K562 (cell line): ENCODE results near the gene PDE6H. TPM values are rescaled to one million over a fixed set of nuclear protein-coding genes. Genes with fewer than 3 reads are reported as not detected.

Experiments
- ATAC-seq: fragments of 200-7000 bp; cut with Tn5 transposase; 3 replicates; pipeline ENCODE4 v1.9.1; 2020; ENCODE audit warnings: moderate library complexity
- BruUV-seq: library from RNA; stranded (reverse); fragments of 400-500 nt; replicated peaks from 2 replicates; lab custom pipeline; 2021; lab: Mats Ljungman, UMichigan
- CTCF ChIA-PET: fragments of 300-600 bp; formaldehyde crosslinking; extraction: SDS; loops from one replicate; lab custom pipeline; 2021; ENCODE audit warnings: low intra/inter-chr PET ratio; lab: Yijun Ruan, JAX
- POLR2A ChIA-PET: fragments of 300-600, 350-650 bp; sonication (Branson Sonifier 250); formaldehyde crosslinking; extraction: SDS; loops from one replicate; lab custom pipeline; 2021; ENCODE audit warnings: antibody characterized with exemption, inconsistent platforms; lab: Yijun Ruan, JAX
- DNase-seq, 4 experiments: peaks; one replicate each; pipeline versions ENCODE4 v3.0.0 to v3.0.0-alpha.2; 2011 to 2018; ENCODE audit warnings: low spot score in 3 of 4, mixed read lengths in 3 of 4; ENCODE audit errors: extremely low read depth in 1 of 4
- FAIRE-seq: peaks from 2 replicates; lab custom pipeline; 2011; peaks lifted over from hg19 to GRCh38; lab: Jason Lieb, UNC
- H2AFZ ChIP-seq: 2 replicates; pipeline ENCODE4 v1.6.0; 2011; ENCODE audit warnings: low read depth, low read length, control low read depth, inconsistent platforms
- H3K27ac ChIP-seq: fragments of 200-600 bp; 3 replicates; pipeline ENCODE4 v1.8.0; 2011; ENCODE audit warnings: low read depth, mild to moderate bottlenecking, control low read depth, inconsistent platforms, low read length, moderate library complexity, mixed read lengths; ENCODE audit errors: extremely low read depth
- H3K27me3 ChIP-seq, 2 experiments: fragments of 300-600 bp in 1 of 2; 2 replicates in 1 of 2; 3 replicates in 1 of 2; pipeline versions ENCODE4 v1.6.0 to v1.8.0; 2011; ENCODE audit warnings: inconsistent platforms in 2 of 2, low read length in 2 of 2, mild to moderate bottlenecking in 1 of 2, mixed read lengths in 1 of 2, moderate library complexity in 1 of 2; ENCODE audit not compliant: control insufficient read depth in 2 of 2, insufficient read depth in 2 of 2
- H3K36me3 ChIP-seq: fragments of 300-600 bp; 3 replicates; pipeline ENCODE4 v1.8.0; 2011; ENCODE audit warnings: mild to moderate bottlenecking, low read length, inconsistent platforms; ENCODE audit not compliant: control insufficient read depth, insufficient read depth
- H3K4me1 ChIP-seq, 2 experiments: fragments of 200-600 bp in 1 of 2; replicated peaks in 1 of 2; 2 replicates in 1 of 2; 3 replicates in 1 of 2; pipeline versions ENCODE4 v1.5.1 to v1.8.0; 2011; ENCODE audit warnings: inconsistent platforms in 2 of 2, low read length in 2 of 2, mild to moderate bottlenecking in 1 of 2, mixed read lengths in 1 of 2, moderate library complexity in 1 of 2; ENCODE audit not compliant: control insufficient read depth in 2 of 2, insufficient read depth in 2 of 2
- H3K4me2 ChIP-seq: 2 replicates; pipeline ENCODE4 v1.6.1; 2011; ENCODE audit warnings: low read length, control low read depth, inconsistent platforms, mixed read lengths; ENCODE audit not compliant: insufficient read depth
- H3K4me3 ChIP-seq: fragments of 200-600 bp; sonication (generic), shearing (Covaris generic); 2 replicates; pipeline ENCODE4 v1.5.1; 2016; ENCODE audit warnings: control low read depth, inconsistent platforms
- H3K79me2 ChIP-seq: fragments of 200-600 bp; 3 replicates; pipeline ENCODE4 v1.8.0; 2011; ENCODE audit warnings: low read length, inconsistent platforms; ENCODE audit not compliant: control insufficient read depth, insufficient read depth
- H3K9ac ChIP-seq, 2 experiments: 2 replicates each; pipeline versions ENCODE4 v1.6.0 to v1.6.1; 2011; ENCODE audit warnings: low read depth in 2 of 2, low read length in 2 of 2, control low read depth in 1 of 2, inconsistent platforms in 1 of 2, mild to moderate bottlenecking in 1 of 2, mixed read lengths in 1 of 2; ENCODE audit not compliant: insufficient read depth in 1 of 2
- H3K9me1 ChIP-seq: one replicate; pipeline ENCODE4 v1.6.0; 2011; ENCODE audit warnings: inconsistent platforms, mild to moderate bottlenecking, low read length, moderate library complexity; ENCODE audit not compliant: control insufficient read depth, insufficient read depth
- H3K9me3 ChIP-seq: replicated peaks from 2 replicates; pipeline ENCODE4 v1.5.1; 2011; ENCODE audit warnings: low read depth, low read length, inconsistent platforms; ENCODE audit not compliant: control insufficient read depth, insufficient read depth
- H4K20me1 ChIP-seq: replicated peaks from 2 replicates; pipeline ENCODE4 v1.6.1; 2011; ENCODE audit warnings: low read length, inconsistent platforms, mixed read lengths; ENCODE audit not compliant: control insufficient read depth, insufficient read depth
- ARID3A ChIP-seq: IDR thresholded peaks from 2 replicates; pipeline ENCODE4 v1.6.1; 2012; ENCODE audit warnings: low read depth, low read length, improper control_type of control experiment, borderline replicate concordance
- DEAF1 ChIP-seq: fragments of 450-650 bp; formaldehyde crosslinking; IDR thresholded peaks from 2 replicates; pipeline ENCODE4 v1.4.0; 2020; ENCODE audit warnings: mild to moderate bottlenecking, moderate library complexity
- ETV1 ChIP-seq: fragments of 450-650 bp; conservative IDR thresholded peaks from 2 replicates; pipeline ENCODE4 v1.6.1; 2016; ENCODE audit warnings: missing genetic modification characterization, control low read depth, low read depth, missing compliant biosample characterization
- ID3 ChIP-seq, 2 experiments: fragments of 250-450 bp in 1 of 2; fragments of 450-650 bp in 1 of 2; sonication (Bioruptor Pico) in 1 of 2; IDR thresholded peaks; 2 replicates each; pipeline versions ENCODE4 v1.6.1 to v1.8.0; 2016 to 2021; ENCODE audit warnings: mild to moderate bottlenecking in 2 of 2, moderate library complexity in 2 of 2, missing compliant biosample characterization in 1 of 2, missing genetic modification characterization in 1 of 2
- LEF1 ChIP-seq: fragments of 450-650 bp; IDR thresholded peaks from 2 replicates; pipeline ENCODE4 v1.6.1; 2016; ENCODE audit warnings: mild to moderate bottlenecking
- MCM3 ChIP-seq: fragments of 450-650 bp; IDR thresholded peaks from 2 replicates; pipeline ENCODE4 v1.6.1; 2016
- MXI1 ChIP-seq: IDR thresholded peaks from 2 replicates; pipeline ENCODE4 v1.6.1; 2011; ENCODE audit warnings: low read depth, mild to moderate bottlenecking, improper control_type of control experiment, low read length
- PHB ChIP-seq: fragments of 250-450 bp; sonication (Bioruptor Pico); IDR thresholded peaks from 2 replicates; pipeline ENCODE4 v1.5.0; 2021
- RAD21 ChIP-seq, 2 experiments: fragments of 250-450 bp in 1 of 2; fragments of 450-650 bp in 1 of 2; sonication (Bioruptor Pico) in 1 of 2; formaldehyde crosslinking in 1 of 2; IDR thresholded peaks in 1 of 2; conservative IDR thresholded peaks in 1 of 2; 2 replicates each; pipeline versions ENCODE4 v1.4.0 to v1.8.0; 2020 to 2022; ENCODE audit warnings: mild to moderate bottlenecking in 2 of 2, moderate library complexity in 1 of 2
- SMC3 ChIP-seq: conservative IDR thresholded peaks from 2 replicates; pipeline ENCODE4 v1.6.1; 2011; ENCODE audit warnings: low read depth, low read length, improper control_type of control experiment; ENCODE audit not compliant: insufficient read depth
- TRIM25 ChIP-seq: fragments of 450-650 bp; IDR thresholded peaks from 2 replicates; pipeline ENCODE4 v1.7.0; 2016; ENCODE audit warnings: borderline replicate concordance
- XRCC3 ChIP-seq: fragments of 450-650 bp; IDR thresholded peaks from 2 replicates; pipeline ENCODE4 v1.6.1; 2017; ENCODE audit warnings: mild to moderate bottlenecking, moderate library complexity
- ZNF175 ChIP-seq: fragments of 200-800 bp; sonication (Bioruptor generic); IDR thresholded peaks from 2 replicates; pipeline ENCODE4 v1.6.1; 2016; ENCODE audit warnings: low read depth, mild to moderate bottlenecking, missing genetic modification characterization, missing compliant biosample characterization
- ZNF384 ChIP-seq: IDR thresholded peaks from 2 replicates; pipeline ENCODE4 v1.6.1; 2012; ENCODE audit warnings: low read depth, low read length, improper control_type of control experiment
- ZNF586 ChIP-seq: fragments of 450-650 bp; formaldehyde crosslinking; conservative IDR thresholded peaks from 2 replicates; pipeline ENCODE4 v1.4.0; 2020; ENCODE audit warnings: mild to moderate bottlenecking, moderate library complexity
- WGBS: fragments of 100-300 bp; shearing (Covaris generic); methylation state at CpG from one replicate; pipeline ENCODE4 v1.1.6; 2016; ENCODE audit warnings: low coverage, mixed read lengths; ENCODE audit not compliant: insufficient coverage; ENCODE audit errors: missing lambda C conversion rate; 5-methylcytosine and 5-hydroxymethylcytosine counted together
- in situ Hi-C: fragments of 300-500 bp; cut with MboI; formaldehyde crosslinking; loops from 4 replicates; pipeline ENCODE4 v1.15.0; 2018; ENCODE audit warnings: inconsistent platforms, mixed read lengths
- intact Hi-C: fragments of 100-400 bp; cut with micrococcal nuclease; formaldehyde crosslinking; loops from 2 replicates; pipeline ENCODE4 v1.14.2; 2022
- polyA plus RNA-seq, 8 experiments: library from polyadenylated mRNA; depleted of rRNA in 4 of 8; stranded (reverse) in 5 of 8; unstranded in 3 of 8; fragments of >200 nt; fragmentation: Nextera tagmentation in 2 of 8; fragmentation: Illumina TruSeq in 1 of 8; extraction: Ambion mirVana in 2 of 8; extraction: Trizol in 1 of 8; gene quantifications; 2 replicates each; pipeline versions ENCODE4 v1.2.1 to v1.2.3, GENCODE V29; 2011 to 2014; ENCODE audit warnings: inconsistent platforms in 1 of 8, missing spikeins in 1 of 8
- total RNA-seq, 7 experiments: library from RNA; depleted of rRNA in 6 of 7; stranded (reverse); fragments of >200 nt in 6 of 7; fragmentation: Illumina TruSeq in 2 of 7; extraction: Trizol in 2 of 7; gene quantifications; 2 replicates each; pipeline versions ENCODE4 v1.2.1 to v1.2.3, GENCODE V29; 2011 to 2021; ENCODE audit warnings: low replicate concordance in 1 of 7

PDE6H gene
- total and polyA plus RNA-seq, 9 of the 15 experiments (the other 6 are each of a cell fraction or from before 2014, with no cell fraction given): 0.15 TPM; not detected in 8

GRCh38 chr12:14995583-14996425, 23.0 kb downstream of the PDE6H start:
- DNase-seq: peak; percentile 6 to 49 (median 12)
- Histone ChIP-seq H2AFZ (no peak overlapping the region), H3K4me1 (no peaks in the 10 kb centered on the region), H3K79me2 (no peaks in the 10 kb centered on the region), H3K27ac (no peak overlapping the region), H3K4me2 (no peak overlapping the region), H3K4me3 (no peak overlapping the region), H3K9me3 (no peaks in the 10 kb centered on the region), H3K9ac (no peak overlapping the region), H3K27me3 (no peaks in the 10 kb centered on the region), H3K36me3 (no peaks in the 10 kb centered on the region), H4K20me1 (no peaks in the 10 kb centered on the region), H3K9me1 (no peaks in the 10 kb centered on the region)
- FAIRE-seq: no peak
- ATAC-seq: no peak
- POLR2A ChIA-PET: interaction anchor here (0.6 to 0.9 kb wide), 2 partner anchors 186 to 383 kb away, joined by 3 read pairs; no protein-coding TSS in a partner anchor
- 20% methylated on average over 3 of the region's 3 CpGs for WGBS
- CTCF ChIA-PET: interaction anchor here (0.6 to 2.3 kb wide), 11 partner anchors 60 to 1633 kb away, joined by 3 to 15 read pairs (median 4); partner anchors contain the start of gene ART4
- BruUV-seq: no TSS peak
- intact Hi-C loops: loop anchor here (1.0 to 10.0 kb wide), 4 partner anchors 151 to 366 kb away; partner anchors contain the start of gene SMCO3
- in situ Hi-C loops: loop anchor here (10.0 kb wide), 1 partner anchor 151 kb away; the partner anchor contains the start of gene ART4
- no peak for TF ChIP-seq XRCC3
- TF ChIP-seq TRIM25: no peak
- TF ChIP-seq ID3 (CRISPR knock-in tag; IDR thresholded peaks at IDR 0.05): no peak
- TF ChIP-seq ID3 (tag; IDR thresholded peaks at IDR 0.05): no peak
- TF ChIP-seq ZNF175 (CRISPR knock-in tag): no peak
- no peak for TF ChIP-seq ZNF586 (CRISPR knock-in tag)
- no peak for TF ChIP-seq LEF1
- TF ChIP-seq MXI1: no peak
- TF ChIP-seq PHB (CRISPR knock-in tag): no peak
- peak; percentile 96 for TF ChIP-seq ZNF384
- TF ChIP-seq MCM3: no peak
- TF ChIP-seq RAD21 (CRISPR knock-in tag; conservative IDR thresholded peaks at IDR 0.05 in 1 of 2, IDR thresholded peaks at IDR 0.05 in 1 of 2): peak; percentile 63 to 75
- peak; percentile 54 for TF ChIP-seq SMC3
- no peak for TF ChIP-seq ETV1 (tag)
- no peak for TF ChIP-seq ARID3A
- TF ChIP-seq DEAF1: peak; percentile 42; the same call in 1 of the 2 replicates
